GM23338 (cell line): Measurements from ENCODE around the gene VSX1.

Experiments used
- CREB1 ChIP-seq: fragments of 250-450 bp; sonication (Bioruptor Pico); IDR thresholded peaks from 2 replicates; pipeline ENCODE4 v1.5.0; 2020; ENCODE audit warnings: low read depth, mild to moderate bottlenecking, moderate library complexity
- EZH2 ChIP-seq: fragments of 200-600 bp; sonication (generic); IDR thresholded peaks from one replicate; pipeline ENCODE4 v1.8.0; 2017; ENCODE audit warnings: antibody characterized with exemption, mild to moderate bottlenecking, low read depth; ENCODE audit not compliant: unreplicated experiment
- EZH2phosphoT487 ChIP-seq: fragments of 200-600 bp; sonication (generic); IDR thresholded peaks from one replicate; pipeline ENCODE4 v1.8.1; 2018; ENCODE audit warnings: antibody characterized with exemption; ENCODE audit not compliant: unreplicated experiment
- JUNB ChIP-seq: IDR thresholded peaks from one replicate; pipeline ENCODE4 v1.6.1; 2016; ENCODE audit warnings: antibody characterized with exemption; ENCODE audit not compliant: unreplicated experiment
- NANOG ChIP-seq: IDR thresholded peaks from 2 replicates; pipeline ENCODE4 v1.6.1; 2016; ENCODE audit warnings: antibody characterized with exemption, borderline replicate concordance
- POLR2AphosphoS5 ChIP-seq: IDR thresholded peaks from 2 replicates; pipeline ENCODE4 v1.6.1; 2016; ENCODE audit warnings: antibody characterized with exemption, low read depth
- REST ChIP-seq: IDR thresholded peaks from one replicate; pipeline ENCODE4 v1.6.1; 2018; ENCODE audit warnings: antibody characterized with exemption; ENCODE audit not compliant: unreplicated experiment
- STAT1 ChIP-seq: IDR thresholded peaks from one replicate; pipeline ENCODE4 v1.6.1; 2016; ENCODE audit warnings: antibody characterized with exemption; ENCODE audit not compliant: unreplicated experiment
- ZNF114 ChIP-seq: fragments of 250-450 bp; sonication (Bioruptor Pico); IDR thresholded peaks from 2 replicates; pipeline ENCODE4 v1.5.0; 2020; ENCODE audit warnings: mild to moderate bottlenecking, moderate library complexity
- TF ChIP-seq, protein P1 (sequence below), 2 experiments: fragments of 200-600 bp in 1 of 2; sonication (generic) in 1 of 2; conservative IDR thresholded peaks; 2 replicates each; pipeline versions ENCODE4 v1.5.1 to v1.6.1; 2016 to 2017; ENCODE audit warnings: antibody characterized with exemption in 2 of 2, low read depth in 2 of 2, mild to moderate bottlenecking in 2 of 2, moderate library complexity in 1 of 2
- TF ChIP-seq, protein P2 (sequence below): fragments of 250-450 bp; sonication (Bioruptor Pico); IDR thresholded peaks from 2 replicates; pipeline ENCODE4 v1.5.0; 2020; ENCODE audit warnings: mild to moderate bottlenecking, moderate library complexity
- TF ChIP-seq, protein P3 (sequence below): IDR thresholded peaks from 2 replicates; pipeline ENCODE4 v1.6.1; 2016; ENCODE audit warnings: antibody characterized with exemption

DNA sequence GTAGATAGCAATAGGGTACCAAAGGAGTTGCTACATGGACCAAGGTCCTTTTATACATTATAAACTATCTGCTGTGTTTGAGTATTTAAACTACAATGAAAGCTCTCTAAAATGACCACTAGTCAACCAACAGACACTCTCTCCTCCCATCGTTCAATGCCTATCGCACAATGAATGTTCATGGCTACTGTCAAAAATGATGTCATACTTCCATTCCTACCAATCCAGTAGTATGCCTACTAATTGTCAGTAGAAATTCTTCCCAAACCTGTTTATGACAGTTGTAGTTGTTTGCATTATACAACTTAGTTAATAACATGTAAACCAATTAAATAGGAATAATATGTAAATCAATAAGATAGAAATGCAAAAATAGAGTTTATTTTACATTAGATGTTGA, 39.0 kb upstream of the VSX1 start:
- TF ChIP-seq, protein P1, sequence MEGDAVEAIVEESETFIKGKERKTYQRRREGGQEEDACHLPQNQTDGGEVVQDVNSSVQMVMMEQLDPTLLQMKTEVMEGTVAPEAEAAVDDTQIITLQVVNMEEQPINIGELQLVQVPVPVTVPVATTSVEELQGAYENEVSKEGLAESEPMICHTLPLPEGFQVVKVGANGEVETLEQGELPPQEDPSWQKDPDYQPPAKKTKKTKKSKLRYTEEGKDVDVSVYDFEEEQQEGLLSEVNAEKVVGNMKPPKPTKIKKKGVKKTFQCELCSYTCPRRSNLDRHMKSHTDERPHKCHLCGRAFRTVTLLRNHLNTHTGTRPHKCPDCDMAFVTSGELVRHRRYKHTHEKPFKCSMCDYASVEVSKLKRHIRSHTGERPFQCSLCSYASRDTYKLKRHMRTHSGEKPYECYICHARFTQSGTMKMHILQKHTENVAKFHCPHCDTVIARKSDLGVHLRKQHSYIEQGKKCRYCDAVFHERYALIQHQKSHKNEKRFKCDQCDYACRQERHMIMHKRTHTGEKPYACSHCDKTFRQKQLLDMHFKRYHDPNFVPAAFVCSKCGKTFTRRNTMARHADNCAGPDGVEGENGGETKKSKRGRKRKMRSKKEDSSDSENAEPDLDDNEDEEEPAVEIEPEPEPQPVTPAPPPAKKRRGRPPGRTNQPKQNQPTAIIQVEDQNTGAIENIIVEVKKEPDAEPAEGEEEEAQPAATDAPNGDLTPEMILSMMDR (conservative IDR thresholded peaks at IDR 0.05; ENCODE audit: low read depth in 2 of 2): no peak
- TF ChIP-seq REST (no peak), STAT1 (no peak), POLR2AphosphoS5 (no peak), EZH2 (no peak), CREB1 (CRISPR knock-in tag) (no peak), EZH2phosphoT487 (no peak), JUNB (no peak), ZNF114 (no peak), NANOG (no peak)
- TF ChIP-seq, protein P2, sequence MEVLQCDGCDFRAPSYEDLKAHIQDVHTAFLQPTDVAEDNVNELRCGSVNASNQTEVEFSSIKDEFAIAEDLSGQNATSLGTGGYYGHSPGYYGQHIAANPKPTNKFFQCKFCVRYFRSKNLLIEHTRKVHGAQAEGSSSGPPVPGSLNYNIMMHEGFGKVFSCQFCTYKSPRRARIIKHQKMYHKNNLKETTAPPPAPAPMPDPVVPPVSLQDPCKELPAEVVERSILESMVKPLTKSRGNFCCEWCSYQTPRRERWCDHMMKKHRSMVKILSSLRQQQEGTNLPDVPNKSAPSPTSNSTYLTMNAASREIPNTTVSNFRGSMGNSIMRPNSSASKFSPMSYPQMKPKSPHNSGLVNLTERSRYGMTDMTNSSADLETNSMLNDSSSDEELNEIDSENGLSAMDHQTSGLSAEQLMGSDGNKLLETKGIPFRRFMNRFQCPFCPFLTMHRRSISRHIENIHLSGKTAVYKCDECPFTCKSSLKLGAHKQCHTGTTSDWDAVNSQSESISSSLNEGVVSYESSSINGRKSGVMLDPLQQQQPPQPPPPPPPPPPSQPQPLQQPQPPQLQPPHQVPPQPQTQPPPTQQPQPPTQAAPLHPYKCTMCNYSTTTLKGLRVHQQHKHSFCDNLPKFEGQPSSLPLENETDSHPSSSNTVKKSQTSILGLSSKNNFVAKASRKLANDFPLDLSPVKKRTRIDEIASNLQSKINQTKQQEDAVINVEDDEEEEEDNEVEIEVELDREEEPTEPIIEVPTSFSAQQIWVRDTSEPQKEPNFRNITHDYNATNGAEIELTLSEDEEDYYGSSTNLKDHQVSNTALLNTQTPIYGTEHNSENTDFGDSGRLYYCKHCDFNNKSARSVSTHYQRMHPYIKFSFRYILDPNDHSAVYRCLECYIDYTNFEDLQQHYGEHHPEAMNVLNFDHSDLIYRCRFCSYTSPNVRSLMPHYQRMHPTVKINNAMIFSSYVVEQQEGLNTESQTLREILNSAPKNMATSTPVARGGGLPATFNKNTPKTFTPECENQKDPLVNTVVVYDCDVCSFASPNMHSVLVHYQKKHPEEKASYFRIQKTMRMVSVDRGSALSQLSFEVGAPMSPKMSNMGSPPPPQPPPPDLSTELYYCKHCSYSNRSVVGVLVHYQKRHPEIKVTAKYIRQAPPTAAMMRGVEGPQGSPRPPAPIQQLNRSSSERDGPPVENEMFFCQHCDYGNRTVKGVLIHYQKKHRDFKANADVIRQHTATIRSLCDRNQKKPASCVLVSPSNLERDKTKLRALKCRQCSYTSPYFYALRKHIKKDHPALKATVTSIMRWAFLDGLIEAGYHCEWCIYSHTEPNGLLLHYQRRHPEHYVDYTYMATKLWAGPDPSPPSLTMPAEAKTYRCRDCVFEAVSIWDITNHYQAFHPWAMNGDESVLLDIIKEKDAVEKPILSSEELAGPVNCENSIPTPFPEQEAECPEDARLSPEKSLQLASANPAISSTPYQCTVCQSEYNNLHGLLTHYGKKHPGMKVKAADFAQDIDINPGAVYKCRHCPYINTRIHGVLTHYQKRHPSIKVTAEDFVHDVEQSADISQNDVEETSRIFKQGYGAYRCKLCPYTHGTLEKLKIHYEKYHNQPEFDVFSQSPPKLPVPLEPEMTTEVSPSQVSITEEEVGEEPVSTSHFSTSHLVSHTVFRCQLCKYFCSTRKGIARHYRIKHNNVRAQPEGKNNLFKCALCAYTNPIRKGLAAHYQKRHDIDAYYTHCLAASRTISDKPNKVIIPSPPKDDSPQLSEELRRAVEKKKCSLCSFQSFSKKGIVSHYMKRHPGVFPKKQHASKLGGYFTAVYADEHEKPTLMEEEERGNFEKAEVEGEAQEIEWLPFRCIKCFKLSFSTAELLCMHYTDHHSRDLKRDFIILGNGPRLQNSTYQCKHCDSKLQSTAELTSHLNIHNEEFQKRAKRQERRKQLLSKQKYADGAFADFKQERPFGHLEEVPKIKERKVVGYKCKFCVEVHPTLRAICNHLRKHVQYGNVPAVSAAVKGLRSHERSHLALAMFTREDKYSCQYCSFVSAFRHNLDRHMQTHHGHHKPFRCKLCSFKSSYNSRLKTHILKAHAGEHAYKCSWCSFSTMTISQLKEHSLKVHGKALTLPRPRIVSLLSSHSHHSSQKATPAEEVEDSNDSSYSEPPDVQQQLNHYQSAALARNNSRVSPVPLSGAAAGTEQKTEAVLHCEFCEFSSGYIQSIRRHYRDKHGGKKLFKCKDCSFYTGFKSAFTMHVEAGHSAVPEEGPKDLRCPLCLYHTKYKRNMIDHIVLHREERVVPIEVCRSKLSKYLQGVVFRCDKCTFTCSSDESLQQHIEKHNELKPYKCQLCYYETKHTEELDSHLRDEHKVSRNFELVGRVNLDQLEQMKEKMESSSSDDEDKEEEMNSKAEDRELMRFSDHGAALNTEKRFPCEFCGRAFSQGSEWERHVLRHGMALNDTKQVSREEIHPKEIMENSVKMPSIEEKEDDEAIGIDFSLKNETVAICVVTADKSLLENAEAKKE (CRISPR knock-in tag): no peak
- TF ChIP-seq, protein P3, sequence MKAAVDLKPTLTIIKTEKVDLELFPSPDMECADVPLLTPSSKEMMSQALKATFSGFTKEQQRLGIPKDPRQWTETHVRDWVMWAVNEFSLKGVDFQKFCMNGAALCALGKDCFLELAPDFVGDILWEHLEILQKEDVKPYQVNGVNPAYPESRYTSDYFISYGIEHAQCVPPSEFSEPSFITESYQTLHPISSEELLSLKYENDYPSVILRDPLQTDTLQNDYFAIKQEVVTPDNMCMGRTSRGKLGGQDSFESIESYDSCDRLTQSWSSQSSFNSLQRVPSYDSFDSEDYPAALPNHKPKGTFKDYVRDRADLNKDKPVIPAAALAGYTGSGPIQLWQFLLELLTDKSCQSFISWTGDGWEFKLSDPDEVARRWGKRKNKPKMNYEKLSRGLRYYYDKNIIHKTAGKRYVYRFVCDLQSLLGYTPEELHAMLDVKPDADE: no peak
